H1 (cell line): ENCODE data around the gene DLG4. TPM values are rescaled to one million over a fixed set of nuclear protein-coding genes. Genes with fewer than 3 reads are reported as not detected.

Experiments used
- ASH2L ChIP-seq: fragments of 200-600, 300-600 bp; sonication (generic); IDR thresholded peaks from one replicate; pipeline ENCODE4 v1.7.1; 2017; ENCODE audit warnings: low read length
- BACH1 ChIP-seq: IDR thresholded peaks from 2 replicates; pipeline ENCODE4 v1.6.1; 2012; ENCODE audit warnings: low read length, improper control_type of control experiment
- BRCA1 ChIP-seq: IDR thresholded peaks from 2 replicates; pipeline ENCODE4 v1.6.1; 2012; ENCODE audit warnings: low read depth, low read length, improper control_type of control experiment
- CHD7 ChIP-seq: fragments of 300-600 bp; sonication (generic); IDR thresholded peaks from 2 replicates; pipeline ENCODE4 v1.7.1; 2012; ENCODE audit warnings: low read length, moderate library complexity, mild to moderate bottlenecking, inconsistent platforms; ENCODE audit not compliant: insufficient replicate concordance
- CTBP2 ChIP-seq: IDR thresholded peaks from 2 replicates; pipeline ENCODE4 v1.7.0; 2011; ENCODE audit warnings: borderline replicate concordance, mild to moderate bottlenecking, moderate library complexity, mixed read lengths, low read length; ENCODE audit not compliant: insufficient read depth, insufficient read length
- GABPA ChIP-seq: IDR thresholded peaks from 2 replicates; pipeline ENCODE4 v1.6.1; 2011; ENCODE audit warnings: mild to moderate bottlenecking, low read length, moderate library complexity, borderline replicate concordance; ENCODE audit not compliant: insufficient read depth
- SP2 ChIP-seq: IDR thresholded peaks from 2 replicates; pipeline ENCODE4 v1.6.1; 2012; ENCODE audit warnings: mild to moderate bottlenecking, low read length, inconsistent platforms
- TAF1 ChIP-seq: IDR thresholded peaks from 2 replicates; pipeline ENCODE4 v1.6.1; 2011; ENCODE audit warnings: mild to moderate bottlenecking, low read depth, low read length
- polyA plus RNA-seq, 7 experiments: library from polyadenylated mRNA; depleted of rRNA in 3 of 7; stranded (reverse) in 5 of 7; unstranded in 2 of 7; fragments of >200 nt in 5 of 7; fragments of 200-250 nt in 2 of 7; gene quantifications; 1 replicate in 5 of 7; 2 replicates in 1 of 7; 4 replicates in 1 of 7; pipeline versions ENCODE4 v1.2.1 to v1.2.3, GENCODE V29; 2011 to 2013; ENCODE audit warnings: missing spikeins in 2 of 7, mixed read lengths in 2 of 7
- total RNA-seq: library from RNA; stranded (reverse); fragmentation: NEBNext Ultra II Directional; extraction: Animal tissue kit (Norgen Biotek cat#: 25700); gene quantifications from 2 replicates; pipeline ENCODE4 v1.2.1, GENCODE V29; 2021
- TF ChIP-seq, protein P1 (sequence below): IDR thresholded peaks from 2 replicates; pipeline ENCODE4 v1.6.1; 2012; ENCODE audit warnings: low read length, inconsistent platforms

DLG4 gene
- total and polyA plus RNA-seq, 2 of the 8 experiments (the other 6 are each of a cell fraction or from before 2014, with no cell fraction given): 18.9 to 45.9 TPM

- peak; percentile 34 for TF ChIP-seq CHD7
- no peak for TF ChIP-seq BRCA1
- TF ChIP-seq, protein P1, sequence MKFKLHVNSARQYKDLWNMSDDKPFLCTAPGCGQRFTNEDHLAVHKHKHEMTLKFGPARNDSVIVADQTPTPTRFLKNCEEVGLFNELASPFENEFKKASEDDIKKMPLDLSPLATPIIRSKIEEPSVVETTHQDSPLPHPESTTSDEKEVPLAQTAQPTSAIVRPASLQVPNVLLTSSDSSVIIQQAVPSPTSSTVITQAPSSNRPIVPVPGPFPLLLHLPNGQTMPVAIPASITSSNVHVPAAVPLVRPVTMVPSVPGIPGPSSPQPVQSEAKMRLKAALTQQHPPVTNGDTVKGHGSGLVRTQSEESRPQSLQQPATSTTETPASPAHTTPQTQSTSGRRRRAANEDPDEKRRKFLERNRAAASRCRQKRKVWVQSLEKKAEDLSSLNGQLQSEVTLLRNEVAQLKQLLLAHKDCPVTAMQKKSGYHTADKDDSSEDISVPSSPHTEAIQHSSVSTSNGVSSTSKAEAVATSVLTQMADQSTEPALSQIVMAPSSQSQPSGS: 0 out of 2 replicates have a peak, but pooled peaks have one; percentile 69
- TF ChIP-seq CTBP2: no peak
- TF ChIP-seq BACH1: no peak
- TF ChIP-seq ASH2L: no peak
- TF ChIP-seq SP2: no peak
- peak; percentile 98 for TF ChIP-seq TAF1
- peak; percentile 83 for TF ChIP-seq GABPA
Observed at GRCh38 chr17:7262192-7262934, 42.7 kb upstream of the DLG4 start, which contains the start of gene CLDN7 (continued).
